Measurements from ENCODE around the gene MT1X.

Gene MT1X

DNA sequence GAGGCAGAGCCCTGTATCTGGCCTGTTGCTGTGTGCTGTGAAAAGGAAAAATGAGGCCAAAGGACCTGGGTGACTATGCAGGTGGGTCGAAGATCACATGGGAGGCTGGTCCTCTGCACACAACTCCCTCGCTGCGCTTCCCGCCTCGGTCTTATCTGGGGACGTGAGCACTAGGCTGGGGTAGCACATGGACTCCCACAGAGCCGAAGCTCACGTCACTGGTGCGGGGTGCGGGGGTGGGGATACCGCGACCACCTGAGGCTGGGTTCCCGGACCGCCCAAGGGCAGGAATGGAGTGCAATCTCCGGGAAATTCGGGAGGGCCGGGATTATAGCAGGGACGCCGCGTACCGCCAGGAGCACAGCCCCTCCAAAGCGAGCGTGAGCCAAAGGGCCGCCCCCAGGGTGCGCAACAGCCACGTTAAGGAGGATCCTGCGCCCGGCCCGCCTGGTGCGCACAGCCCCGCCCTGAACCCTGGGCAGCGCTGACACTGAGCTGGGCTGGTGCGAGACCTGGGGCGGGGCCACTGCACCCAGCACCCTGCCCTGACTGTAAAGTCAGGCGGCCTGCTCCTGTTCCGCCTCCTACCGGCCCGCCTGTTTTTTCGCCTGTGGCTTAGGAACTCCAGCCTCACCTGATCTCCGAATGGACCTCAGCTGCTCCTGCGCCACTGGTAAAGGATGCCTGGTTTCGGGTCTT lies 39.0 kb upstream of the MT1X start:
- peak overlapping the region; percentile 13 for H3K4me3 Mint-ChIP-seq
- H3K27me3 Mint-ChIP-seq (ENCODE audit: low read depth, poor library complexity): peaks cover 100% of the 10 kb centered on the region
- no peak overlapping the region for H3K27ac Mint-ChIP-seq
- no peaks in the 10 kb centered on the region for H3K36me3 Mint-ChIP-seq (ENCODE audit: low read depth)
- H3K4me1 Mint-ChIP-seq: peaks cover 16% of the 10 kb centered on the region
- DNase-seq: peak; percentile 63
- TF ChIP-seq, protein P1, sequence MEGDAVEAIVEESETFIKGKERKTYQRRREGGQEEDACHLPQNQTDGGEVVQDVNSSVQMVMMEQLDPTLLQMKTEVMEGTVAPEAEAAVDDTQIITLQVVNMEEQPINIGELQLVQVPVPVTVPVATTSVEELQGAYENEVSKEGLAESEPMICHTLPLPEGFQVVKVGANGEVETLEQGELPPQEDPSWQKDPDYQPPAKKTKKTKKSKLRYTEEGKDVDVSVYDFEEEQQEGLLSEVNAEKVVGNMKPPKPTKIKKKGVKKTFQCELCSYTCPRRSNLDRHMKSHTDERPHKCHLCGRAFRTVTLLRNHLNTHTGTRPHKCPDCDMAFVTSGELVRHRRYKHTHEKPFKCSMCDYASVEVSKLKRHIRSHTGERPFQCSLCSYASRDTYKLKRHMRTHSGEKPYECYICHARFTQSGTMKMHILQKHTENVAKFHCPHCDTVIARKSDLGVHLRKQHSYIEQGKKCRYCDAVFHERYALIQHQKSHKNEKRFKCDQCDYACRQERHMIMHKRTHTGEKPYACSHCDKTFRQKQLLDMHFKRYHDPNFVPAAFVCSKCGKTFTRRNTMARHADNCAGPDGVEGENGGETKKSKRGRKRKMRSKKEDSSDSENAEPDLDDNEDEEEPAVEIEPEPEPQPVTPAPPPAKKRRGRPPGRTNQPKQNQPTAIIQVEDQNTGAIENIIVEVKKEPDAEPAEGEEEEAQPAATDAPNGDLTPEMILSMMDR (IDR thresholded peaks at IDR 0.05): no peak
- no peaks in the 10 kb centered on the region for H3K9me3 Mint-ChIP-seq

- DNase-seq: no peak
Measured at GRCh38 chr16:56643833-56644232, 38.4 kb upstream of the MT1X start.

GRCh38 chr16:56645311-56645710 lies 37.0 kb upstream of the MT1X start:
- no peaks in the 10 kb centered on the region for H3K36me3 Mint-ChIP-seq (ENCODE audit: low read depth)
- no peaks in the 10 kb centered on the region for H3K9me3 Mint-ChIP-seq
- no peak for DNase-seq
- H3K4me3 Mint-ChIP-seq: no peak overlapping the region
- TF ChIP-seq, protein P1 (IDR thresholded peaks at IDR 0.05): no peak
- peaks cover 100% of the 10 kb centered on the region for H3K27me3 Mint-ChIP-seq (ENCODE audit: low read depth, poor library complexity)
- H3K4me1 Mint-ChIP-seq: peaks cover 13% of the 10 kb centered on the region
- no peak overlapping the region for H3K27ac Mint-ChIP-seq

More at GRCh38 chr16:56643833-56644232, 38.4 kb upstream of the MT1X start:
- H3K9me3 Mint-ChIP-seq: no peaks in the 10 kb centered on the region
- peak overlapping the region; percentile 13 for H3K4me3 Mint-ChIP-seq
- peaks cover 100% of the 10 kb centered on the region for H3K27me3 Mint-ChIP-seq (ENCODE audit: low read depth, poor library complexity)
- H3K4me1 Mint-ChIP-seq: peaks cover 16% of the 10 kb centered on the region
- no peak overlapping the region for H3K27ac Mint-ChIP-seq
- TF ChIP-seq, protein P1 (IDR thresholded peaks at IDR 0.05): no peak
- no peaks in the 10 kb centered on the region for H3K36me3 Mint-ChIP-seq (ENCODE audit: low read depth)

GRCh38 chr16:56645838-56646237 lies 36.4 kb upstream of the MT1X start:
- DNase-seq: no peak
- TF ChIP-seq, protein P1 (IDR thresholded peaks at IDR 0.05): no peak
- Mint-ChIP-seq H3K9me3 (no peaks in the 10 kb centered on the region), H3K36me3 (ENCODE audit: low read depth) (no peaks in the 10 kb centered on the region), H3K4me3 (no peak overlapping the region), H3K4me1 (peaks cover 8% of the 10 kb centered on the region), H3K27ac (no peak overlapping the region), H3K27me3 (ENCODE audit: low read depth, poor library complexity) (peaks cover 100% of the 10 kb centered on the region)

- Mint-ChIP-seq H3K27ac (no peak overlapping the region), H3K36me3 (ENCODE audit: low read depth) (no peaks in the 10 kb centered on the region), H3K4me1 (peaks cover 6% of the 10 kb centered on the region), H3K9me3 (no peaks in the 10 kb centered on the region), H3K27me3 (ENCODE audit: low read depth, poor library complexity) (peaks cover 100% of the 10 kb centered on the region), H3K4me3 (no peak overlapping the region)
- TF ChIP-seq, protein P1 (IDR thresholded peaks at IDR 0.05): no peak
- DNase-seq: peak; percentile 39
Measured at GRCh38 chr16:56647641-56648431, 34.4 kb upstream of the MT1X start.

Measured in nephron progenitor cell (in vitro differentiated cells).